HG02973 (cell line): ENCODE results near the gene MMP14.
A peak's percentile ranks its signal among the peaks of the same experiment; 100 is the strongest.
"Not testable (repeated sequence)": the region's sequence is repeated elsewhere in the genome, so short reads cannot be mapped to it uniquely, and the experiment has no call there.

ENCODE experiments used
- ATAC-seq: cut with Tn5 transposase; IDR thresholded peaks from one replicate; pipeline ENCODE4 v1.9.1; 2021; ENCODE audit warnings: moderate library complexity; ENCODE audit not compliant: unreplicated experiment

MMP14 gene

DNA sequence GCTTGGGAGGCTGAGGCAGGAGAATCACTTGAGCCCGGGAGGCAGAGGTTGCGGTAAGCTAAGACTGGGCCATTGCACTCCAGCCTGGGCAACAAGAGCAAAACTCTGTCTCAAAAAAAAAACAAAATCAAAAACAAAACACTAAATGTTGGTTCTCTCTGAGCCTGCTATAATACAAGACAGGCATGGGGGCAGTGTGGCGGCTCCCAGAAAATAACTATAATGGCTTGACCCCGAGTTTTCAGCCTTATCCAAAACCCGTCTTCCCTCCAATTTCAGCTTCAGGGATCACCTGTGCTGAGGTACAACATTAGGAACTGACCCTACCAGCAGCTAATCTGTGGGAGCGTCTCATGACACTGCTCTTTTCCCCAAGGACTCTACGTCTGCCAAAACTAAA lies 22.0 kb upstream of the MMP14 start:
- ATAC-seq, result no peak

DNA sequence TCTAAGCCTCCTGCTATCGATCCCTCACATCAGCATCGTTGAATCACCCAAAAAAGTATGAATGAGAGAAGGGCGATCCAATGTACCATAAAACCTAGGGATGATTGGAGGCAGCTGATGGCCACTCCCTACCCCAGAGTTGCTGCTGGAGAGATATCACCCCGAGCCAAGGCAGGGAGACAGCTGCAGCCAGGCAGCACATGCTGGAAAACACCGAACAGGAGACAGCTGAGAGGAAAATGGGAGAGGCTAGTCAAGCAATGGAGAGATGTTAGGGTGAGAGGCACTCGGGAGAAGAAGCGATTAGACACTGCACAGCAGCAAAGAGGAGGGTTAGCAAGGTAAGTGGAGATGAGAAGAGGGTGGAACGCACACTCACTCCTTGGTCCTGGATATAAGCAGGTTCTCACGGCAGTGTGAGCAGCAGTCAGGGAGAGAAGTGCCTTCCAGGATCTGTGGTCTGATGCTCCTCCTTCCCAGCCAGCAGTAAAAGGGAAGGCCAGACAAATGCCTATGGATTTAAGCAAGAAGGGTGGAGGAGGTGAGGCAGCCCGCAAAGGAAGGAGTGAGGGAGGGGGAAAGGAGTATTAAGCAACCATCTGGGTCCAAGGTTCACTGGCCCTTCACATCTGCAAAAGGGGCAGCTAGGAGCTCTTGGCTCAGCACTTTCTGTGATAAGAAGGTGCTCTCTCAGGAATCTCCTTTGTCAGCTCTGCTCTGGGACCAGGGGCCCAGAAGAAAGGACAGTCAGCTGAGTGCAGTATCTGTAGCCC lies 21.3 kb upstream of the MMP14 start, which contains the start of gene SLC7A7:
Gene SLC7A7, minus strand, starts transcription at position 495 of the 773 bp plus-strand sequence. CDS start 2,037 bp downstream, outside the sequence.
- ATAC-seq, result no peak

DNA sequence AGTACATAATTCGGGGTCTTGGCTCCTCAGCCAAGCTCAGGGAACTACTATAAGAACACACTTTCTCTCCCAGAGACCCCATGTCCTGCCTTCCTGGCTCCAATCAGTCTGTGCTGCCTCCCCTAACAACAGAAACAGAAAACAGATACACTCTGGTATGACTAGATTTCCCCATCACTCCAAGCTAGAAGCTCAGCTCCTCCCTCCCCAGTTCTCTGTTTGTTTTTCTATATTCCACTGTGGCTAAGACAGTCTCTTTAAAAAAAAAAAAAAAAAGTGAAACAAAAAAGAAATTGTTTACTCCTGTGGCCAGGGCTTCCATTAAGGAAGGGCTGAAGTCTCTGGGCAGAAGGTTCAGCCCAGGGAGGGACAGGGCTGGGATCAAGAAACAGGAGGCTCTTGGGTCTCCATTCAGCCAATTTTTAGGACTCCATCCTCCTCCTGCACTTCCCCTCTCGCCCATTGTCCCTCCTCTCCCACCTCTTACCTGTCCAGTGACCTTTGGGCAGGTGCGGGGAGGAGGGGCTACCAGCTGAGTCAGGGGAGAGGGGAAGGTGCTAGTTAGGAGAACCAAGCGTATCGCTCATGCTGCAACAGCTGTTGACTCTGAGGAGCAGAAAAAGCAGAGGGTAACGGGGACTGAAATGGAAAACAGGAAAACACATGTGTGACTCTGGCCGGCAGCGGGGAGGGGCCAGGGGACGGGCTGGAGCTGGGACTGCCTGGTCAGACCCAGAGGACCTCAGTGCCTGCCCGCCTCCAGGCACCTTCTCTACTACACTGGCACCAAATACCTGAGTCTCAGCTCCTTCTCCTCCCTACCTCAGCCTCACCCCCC lies 17.0 kb upstream of the MMP14 start:
- peak; percentile 38 for ATAC-seq

DNA sequence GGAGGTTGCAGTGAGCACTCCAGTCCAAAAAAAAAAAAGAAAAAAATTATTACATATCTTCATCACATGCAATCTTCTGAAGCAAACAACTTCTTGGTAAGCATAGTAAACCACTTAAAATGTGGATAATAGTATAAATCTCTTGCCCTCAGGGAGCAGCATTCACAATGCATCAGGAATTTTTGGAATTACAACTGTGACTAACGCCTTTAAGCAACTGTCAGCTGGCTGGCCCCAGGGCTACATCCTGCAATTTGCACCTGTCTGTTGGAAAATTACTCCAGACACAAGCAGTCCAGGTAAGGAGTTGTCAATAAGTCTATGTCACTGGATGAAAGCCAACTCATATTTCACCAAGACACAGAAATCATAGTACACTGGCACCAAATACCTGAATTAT lies 15.7 kb upstream of the MMP14 start:
- no peak for ATAC-seq

DNA sequence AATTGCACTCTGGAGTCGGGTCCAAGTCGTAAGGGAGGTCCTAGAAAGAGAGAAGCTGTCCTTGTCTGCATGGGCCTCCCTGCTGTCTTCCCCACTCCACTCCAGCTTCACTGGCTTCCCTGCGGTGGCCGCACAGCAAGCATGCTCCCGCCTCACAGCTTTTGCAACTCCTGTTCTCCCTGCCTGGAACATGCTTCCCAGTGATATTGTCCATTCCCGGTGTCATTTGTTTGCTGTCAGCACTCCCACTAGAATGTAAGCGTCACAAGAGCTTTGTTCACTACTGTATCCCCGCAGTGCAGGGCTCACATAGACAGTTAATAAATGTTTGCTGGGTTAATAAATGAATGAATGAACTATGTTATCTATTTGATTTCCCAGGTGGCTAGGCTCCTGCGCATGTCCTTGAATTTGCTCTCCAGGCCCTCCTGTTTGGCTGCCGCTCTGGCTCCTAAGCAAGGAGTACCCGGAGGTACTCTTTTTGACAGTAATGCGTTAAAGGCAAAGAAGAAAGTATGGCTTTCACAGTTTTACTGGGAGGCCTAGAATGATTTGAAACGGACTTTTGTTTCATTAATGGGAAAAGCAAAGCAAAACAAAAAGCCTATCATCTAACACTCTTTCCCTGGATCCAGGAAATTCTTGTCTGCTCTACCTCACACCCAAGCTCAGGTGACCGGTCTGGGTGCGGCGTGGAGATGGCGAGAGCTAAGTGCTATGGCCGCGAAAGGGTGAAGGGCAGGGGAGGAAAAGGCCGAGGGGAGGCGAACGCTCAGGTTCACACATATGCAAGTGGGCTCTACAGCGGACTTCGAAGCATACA lies 15.0 kb upstream of the MMP14 start:
- ATAC-seq, result no peak

DNA sequence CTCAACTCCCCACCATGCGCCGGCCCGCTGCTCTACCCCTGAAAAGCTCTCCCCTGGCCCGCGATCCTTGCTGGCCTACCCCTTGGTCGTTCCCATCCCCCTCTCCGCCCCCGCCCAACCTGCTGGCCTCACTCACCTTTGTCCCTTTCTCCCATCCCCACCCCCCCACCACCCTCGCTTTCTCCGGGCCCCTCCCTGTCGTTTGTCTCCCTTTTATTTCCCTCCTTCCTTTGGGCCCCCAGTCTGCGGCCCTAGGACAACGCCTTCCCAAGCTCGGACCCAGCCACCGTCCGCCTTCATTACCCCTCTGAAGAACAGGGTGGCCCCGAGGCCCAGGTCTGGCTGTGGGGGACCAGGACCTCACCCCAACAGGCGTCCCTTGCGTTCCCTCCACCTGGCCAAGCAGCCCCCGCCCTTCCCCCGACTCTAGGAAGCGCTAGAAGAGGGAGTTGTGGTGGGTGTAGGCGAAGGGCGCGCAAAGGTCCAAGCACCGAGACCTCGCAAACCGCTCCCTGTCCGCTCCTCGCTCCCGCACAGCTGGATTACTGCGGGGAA lies 14.3 kb upstream of the MMP14 start:
- no peak for ATAC-seq

DNA sequence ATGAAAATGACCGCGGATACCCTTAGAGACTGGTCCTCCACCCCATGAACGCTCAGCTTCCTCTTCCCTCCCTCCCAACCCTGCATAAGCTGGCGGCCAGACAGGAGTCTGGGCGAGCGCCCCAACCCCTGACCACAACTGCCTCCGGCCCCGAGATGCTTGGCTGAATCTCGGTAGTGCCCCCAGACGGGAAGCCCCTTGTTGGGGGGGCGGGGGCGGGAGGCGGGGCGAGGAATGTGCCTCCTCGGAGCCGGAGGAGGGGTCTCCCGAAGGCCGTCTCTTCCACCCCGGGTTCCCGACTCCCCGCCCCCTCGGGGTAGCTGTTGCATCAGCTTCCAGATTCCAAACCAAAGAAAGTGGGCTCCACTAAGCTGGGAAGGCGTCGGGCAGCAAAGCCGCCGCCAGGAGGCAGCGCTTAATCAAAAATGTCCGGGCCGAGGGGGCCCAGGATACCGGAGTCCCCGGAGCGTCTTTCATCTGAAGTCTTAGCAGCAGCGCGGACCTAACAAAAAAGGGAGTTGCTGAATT lies 13.8 kb upstream of the MMP14 start:
- no peak for ATAC-seq

DNA sequence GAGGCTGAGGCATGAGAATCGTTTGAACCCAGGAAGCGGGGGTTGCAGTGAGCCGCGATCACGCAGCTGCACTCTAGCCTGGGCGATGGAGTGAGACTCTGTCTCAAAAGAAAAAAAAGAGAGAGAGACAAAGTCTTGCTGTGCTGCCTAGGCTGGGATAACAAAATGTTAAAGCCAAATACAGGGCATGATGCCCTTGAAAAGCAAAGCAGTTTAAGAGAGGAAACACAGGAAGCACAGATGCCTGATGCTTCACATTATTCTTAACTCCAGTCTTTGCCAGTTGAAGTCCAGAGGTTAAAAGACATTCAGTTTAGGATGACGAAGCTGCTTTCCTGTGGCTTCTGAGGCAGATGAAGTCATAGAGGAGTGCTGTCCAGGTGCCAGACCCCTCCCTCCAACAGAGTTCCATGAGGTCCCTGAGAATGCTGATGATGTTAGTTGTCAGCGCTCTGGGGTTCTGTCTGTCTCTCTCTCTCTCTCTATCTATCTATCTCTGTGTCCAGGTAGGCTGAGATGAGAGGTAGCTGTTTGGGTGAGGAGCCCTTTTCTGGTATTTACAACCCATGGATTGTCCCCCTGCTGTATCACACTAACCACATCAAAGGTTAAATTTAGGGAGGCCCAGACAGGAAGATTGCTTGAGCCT lies 11.6 kb upstream of the MMP14 start:
- ATAC-seq, result no peak

DNA sequence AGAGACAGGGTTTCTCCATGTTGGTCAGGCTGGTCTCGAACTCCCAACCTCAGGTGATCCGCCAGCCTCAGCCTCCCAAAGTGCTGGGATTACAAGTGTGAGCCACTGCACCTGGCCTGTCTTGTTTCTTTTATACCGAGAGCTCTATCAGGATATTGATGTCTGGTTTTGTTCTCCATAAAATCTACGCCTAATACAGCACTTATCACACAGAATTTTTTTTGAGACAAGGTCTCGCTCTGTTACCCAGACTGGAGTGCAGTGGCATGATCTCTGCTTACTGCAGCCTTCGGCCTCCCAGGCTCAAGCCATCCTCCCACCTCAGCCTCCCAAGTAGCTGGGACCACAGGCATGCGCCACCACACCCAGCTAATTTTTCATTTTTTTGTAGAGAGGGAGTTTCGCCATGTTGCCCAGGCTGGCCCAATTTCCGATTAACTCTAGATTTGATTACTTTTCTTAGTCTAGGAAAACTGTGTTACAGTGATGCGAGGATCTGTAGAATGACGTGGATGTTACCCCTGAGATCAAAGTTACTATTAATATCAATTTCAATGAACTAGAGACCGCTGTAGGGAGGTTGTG lies 7.2 kb upstream of the MMP14 start:
- ATAC-seq, result not testable (repeated sequence)

DNA sequence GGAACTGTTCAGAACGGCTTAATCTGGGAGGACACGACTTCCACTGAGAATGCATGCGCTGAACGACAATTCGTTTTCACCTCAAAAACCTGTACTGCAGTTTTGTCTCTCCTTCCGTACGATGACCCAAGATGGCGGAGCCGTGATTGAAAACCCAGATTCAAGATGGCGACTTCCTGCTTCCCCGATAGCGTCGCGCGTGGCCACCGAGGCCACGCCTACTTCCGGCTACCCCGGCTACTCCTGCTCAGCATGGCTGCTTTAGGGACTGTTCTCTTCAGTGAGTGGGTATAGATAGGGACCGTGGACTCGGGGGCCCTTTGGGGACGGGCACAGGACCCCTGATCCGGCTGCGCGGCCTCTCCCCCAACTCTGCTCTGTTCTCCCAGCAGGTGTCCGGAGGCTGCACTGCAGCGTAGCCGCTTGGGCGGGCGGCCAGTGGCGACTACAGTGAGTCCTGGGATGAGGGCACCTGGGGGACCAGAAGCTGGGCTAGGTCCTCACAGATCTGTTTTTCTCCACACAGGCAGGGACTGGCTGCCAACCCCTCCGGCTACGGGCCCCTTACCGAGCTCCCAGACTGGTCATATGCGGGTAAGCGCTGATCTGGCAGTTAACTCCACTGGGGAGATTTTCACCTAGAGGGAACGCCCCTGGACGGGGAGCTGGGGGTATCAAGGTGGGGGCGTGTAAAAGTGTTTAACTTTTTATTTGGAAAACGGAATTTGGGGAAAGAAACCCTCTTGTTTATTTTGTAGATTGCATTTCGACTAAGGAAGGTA lies 6.5 kb upstream of the MMP14 start, which contains the start of gene MRPL52:
Gene MRPL52, plus strand, starts transcription at position 227 of the 782 bp plus-strand sequence. Its CDS starts 26 bp downstream, at position 253.
- peak; percentile 77 for ATAC-seq

DNA sequence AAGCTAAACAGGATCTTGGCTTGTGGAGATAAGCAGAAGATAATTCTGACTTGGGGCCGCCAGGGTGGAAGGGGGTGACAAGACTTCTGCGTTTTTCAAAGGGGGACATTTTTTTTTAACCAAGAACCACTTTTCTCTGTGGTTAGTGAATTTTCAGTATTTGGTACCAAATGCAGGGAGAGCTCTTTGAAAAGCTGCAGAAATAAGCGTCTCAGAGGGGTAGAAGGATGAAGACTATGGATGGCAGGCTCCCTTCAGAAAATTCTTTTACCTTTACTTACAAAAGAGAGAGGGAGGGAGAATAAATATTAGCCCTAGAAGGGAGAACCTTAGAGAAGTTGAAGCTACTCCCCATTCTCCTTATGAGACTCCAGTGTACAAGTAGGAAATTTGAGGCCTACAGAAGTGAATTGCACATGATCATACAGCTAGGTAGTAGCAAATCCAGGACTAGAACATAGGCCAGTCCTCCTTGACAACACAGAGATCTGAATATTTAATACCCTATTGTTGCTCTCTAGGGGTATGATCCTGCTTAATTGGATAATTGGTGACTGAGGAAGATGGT lies 5.9 kb upstream of the MMP14 start:
- no peak for ATAC-seq

DNA sequence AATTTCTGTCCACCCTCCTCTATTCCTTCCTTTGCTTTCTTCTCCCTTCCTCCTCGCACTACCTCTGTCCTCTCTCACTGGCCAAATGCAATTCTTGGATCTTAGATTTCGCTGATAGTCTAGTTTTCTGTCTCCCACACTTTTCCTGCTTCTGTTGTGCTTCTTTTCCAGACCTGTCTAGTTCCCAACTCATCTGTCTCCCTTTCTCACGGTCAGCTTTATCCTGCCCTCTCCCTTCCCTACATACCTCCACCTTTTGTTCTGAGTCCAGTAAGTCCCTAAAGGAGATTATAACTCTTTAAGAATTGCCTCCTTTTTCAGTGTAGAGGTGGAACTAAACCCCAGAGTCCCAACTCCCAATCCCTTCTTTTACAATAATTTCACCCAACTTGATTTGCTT lies 880 bp upstream of the MMP14 start:
- no peak for ATAC-seq

DNA sequence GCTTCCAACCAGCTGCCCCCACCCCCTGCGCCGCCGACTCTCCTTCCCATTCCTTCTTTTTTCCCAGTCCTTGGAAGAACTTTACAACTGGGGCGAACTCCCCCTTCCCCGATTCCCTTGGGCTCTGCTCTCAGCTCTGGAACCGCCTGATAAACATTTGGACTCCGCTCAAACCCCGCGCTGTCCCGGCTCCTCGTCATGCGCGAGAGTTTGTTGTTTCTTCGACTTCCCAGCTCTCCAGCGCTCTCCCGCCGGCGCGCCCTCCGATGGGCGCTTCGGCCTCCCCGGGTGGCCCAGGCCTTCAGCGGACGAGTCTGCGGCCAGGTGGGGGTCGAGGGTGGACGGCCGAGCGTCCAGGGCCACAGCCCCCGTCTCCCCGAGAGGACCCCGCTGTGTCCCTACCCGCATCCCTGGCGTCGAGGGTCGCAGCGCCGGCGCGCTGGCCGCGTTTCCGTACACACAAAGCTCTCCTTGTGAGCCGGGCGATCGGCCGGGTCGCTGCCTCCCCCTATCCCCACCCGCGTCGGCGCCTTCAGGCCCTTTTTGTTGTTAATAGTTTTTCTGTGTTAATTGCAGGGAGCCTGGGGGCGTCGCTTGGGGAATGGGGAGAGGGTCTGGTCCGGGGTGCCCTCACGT lies 847 bp downstream of the MMP14 start:
- ATAC-seq, result no peak

DNA sequence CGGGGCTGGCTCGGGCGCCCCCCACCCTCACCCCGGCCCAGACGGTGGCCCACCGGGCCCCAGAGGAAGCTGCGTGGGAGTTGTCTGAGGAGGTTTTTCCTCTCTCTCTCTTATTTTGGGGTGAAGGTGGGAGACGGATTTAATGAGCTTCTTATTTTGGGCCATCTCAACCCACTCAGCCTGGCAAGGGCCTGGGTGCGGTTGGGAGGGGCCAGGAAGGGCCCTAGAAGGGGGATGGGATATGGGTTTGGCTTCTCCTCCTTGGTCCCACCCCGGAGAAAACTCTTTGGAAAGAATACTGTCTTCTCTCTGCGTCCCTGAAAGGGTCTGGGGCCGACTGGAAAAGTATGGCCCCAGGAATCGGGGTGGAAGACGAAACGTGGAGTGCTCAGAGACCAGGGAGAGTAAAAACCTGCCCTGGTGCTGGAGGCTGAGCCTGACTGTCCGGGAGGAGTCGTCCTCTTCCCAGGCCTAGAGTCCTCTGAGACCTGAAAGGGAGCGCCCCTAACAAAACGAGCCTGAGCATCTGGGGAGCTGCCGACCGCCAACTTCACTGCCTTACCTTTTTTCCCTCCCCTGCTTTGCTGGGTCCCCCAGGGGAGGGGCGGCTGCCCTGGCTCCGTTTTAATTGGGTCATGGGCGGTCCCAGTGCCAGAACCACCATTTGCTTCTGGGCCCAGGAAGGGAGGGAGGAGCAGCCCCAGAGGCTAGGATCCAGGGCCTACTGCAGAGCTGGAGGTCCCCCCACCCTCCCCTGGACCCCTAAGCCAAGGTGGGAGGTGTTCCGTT lies 1.6 kb downstream of the MMP14 start:
- no peak for ATAC-seq

DNA sequence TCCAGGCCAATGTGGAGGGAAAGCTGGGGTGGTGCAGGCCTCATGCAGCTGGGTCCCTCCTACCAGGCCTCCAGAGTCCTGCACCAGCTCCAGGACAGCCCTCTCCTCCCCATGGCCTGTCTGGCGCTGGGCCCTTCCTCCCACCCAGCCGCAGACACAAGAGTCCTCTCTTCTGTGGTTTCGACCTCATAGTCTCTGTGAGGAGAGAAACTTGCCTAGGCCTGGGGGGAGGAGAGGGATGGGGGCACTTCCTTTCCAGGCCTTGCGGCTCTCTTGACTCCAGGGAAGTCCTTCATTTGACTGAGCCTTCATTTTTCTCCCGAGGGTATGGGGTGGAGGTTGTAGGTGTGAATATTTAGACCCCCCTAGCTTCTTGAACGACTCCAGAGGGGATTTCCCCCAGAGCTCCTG lies 2.3 kb downstream of the MMP14 start:
- no peak for ATAC-seq

DNA sequence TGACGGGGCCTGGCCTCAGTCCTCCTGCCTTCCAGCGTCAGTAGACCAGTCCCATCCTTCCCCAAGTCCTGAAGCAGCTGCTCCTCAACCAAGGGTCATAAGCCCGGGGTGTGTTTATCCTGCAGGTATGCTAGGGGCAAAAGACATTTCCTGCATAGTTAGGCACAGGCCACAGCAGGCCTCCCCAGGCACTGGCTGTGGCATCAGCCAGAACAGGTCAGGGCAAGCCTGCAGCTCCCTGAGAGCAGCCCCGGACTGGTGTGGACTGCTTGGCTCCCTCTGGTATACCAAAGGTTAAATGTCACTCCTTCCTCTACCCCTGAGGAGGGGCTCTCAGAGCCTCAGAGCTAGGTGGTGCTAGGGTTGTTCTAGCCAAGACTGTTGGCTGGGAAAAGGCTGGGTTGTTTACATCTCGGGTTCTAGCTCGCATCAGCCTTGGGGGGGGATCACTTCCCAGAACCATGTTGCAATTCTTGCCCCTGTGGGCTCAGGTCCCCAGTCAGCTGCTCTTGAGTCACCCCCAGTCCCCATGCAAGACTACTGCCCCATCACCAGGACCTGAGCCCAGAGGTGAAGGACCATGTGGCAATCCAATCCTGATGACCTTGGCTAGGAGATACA lies 2.9 kb downstream of the MMP14 start:
- ATAC-seq, result no peak

DNA sequence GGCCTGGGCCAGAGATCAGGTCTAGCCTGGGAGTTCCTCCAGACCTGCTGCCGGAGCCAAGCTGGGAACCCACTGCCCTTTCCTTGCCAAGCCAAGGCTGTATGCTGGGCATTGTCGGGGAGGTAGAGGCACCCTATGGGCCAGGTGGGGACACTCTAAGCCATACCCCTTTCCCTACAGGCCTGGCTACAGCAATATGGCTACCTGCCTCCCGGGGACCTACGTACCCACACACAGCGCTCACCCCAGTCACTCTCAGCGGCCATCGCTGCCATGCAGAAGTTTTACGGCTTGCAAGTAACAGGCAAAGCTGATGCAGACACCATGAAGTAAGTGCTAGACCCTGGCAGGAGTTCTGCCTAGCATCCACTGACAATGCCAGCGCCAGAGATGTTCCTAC lies 4.9 kb downstream of the MMP14 start:
- no peak for ATAC-seq
